ENCODE data around the gene OSGIN1.

DNA sequence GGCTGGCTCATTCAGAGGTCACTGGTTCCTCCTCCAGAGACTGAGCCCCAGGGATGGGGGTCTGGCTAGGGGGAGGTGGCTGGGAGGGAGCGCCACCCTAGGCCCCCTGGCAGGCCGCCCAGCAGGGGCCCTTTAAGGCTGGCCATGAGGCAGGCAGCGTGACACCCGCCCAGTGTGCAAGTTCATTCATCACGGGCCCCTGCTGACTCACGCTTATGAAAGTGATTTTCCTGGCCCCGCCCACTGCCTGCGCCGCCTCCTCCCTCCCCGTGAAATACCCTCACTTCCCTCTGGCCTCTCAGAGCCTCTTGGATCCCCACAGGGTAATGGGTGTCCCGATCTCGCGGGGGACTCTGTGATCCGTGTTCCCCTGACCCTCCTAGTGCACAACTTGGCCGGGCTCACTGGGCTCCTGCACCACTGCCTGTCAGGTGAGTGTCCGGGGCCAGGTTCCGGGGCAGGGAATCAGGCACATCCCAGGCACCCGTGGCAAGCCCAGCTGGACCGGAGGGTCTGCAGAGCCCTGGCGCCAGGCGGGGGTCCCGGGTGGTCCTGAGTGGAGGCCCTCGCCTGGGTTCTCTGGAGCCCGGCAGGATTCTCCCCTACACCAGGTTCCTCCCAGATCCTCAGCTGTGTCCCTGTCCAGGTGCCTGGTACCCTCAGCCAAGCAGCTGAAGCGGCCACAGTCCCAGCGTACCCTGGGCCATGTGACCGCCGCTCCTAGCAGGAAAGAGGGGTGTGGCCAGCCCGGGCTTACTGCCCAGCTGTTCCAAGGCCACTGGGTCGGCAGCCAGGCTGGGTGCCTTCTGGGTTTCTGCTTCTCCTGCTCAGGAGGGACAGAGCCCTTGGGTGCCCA is at the start of gene OSGIN1:
- TF ChIP-seq, protein P1, sequence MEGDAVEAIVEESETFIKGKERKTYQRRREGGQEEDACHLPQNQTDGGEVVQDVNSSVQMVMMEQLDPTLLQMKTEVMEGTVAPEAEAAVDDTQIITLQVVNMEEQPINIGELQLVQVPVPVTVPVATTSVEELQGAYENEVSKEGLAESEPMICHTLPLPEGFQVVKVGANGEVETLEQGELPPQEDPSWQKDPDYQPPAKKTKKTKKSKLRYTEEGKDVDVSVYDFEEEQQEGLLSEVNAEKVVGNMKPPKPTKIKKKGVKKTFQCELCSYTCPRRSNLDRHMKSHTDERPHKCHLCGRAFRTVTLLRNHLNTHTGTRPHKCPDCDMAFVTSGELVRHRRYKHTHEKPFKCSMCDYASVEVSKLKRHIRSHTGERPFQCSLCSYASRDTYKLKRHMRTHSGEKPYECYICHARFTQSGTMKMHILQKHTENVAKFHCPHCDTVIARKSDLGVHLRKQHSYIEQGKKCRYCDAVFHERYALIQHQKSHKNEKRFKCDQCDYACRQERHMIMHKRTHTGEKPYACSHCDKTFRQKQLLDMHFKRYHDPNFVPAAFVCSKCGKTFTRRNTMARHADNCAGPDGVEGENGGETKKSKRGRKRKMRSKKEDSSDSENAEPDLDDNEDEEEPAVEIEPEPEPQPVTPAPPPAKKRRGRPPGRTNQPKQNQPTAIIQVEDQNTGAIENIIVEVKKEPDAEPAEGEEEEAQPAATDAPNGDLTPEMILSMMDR (IDR thresholded peaks at IDR 0.05): no peak
- TF ChIP-seq POLR2A (IDR thresholded peaks at IDR 0.05): peak; percentile 98

All from Peyer's patch (tissue), 4 donors.